H1 (cell line): ENCODE results near the gene MEX3B. TPM values are rescaled to one million over a fixed set of nuclear protein-coding genes. Genes with fewer than 3 reads are reported as not detected.

Experiments
- ZNF274 ChIP-seq: IDR thresholded peaks from 2 replicates; pipeline ENCODE4 v1.7.0; 2012; ENCODE audit warnings: low read length, borderline replicate concordance; ENCODE audit errors: extremely low read depth
- polyA plus RNA-seq, 7 experiments: library from polyadenylated mRNA; depleted of rRNA in 3 of 7; stranded (reverse) in 5 of 7; unstranded in 2 of 7; fragments of >200 nt in 5 of 7; fragments of 200-250 nt in 2 of 7; gene quantifications; 1 replicate in 5 of 7; 2 replicates in 1 of 7; 4 replicates in 1 of 7; pipeline versions ENCODE4 v1.2.1 to v1.2.3, GENCODE V29; 2011 to 2013; ENCODE audit warnings: missing spikeins in 2 of 7, mixed read lengths in 2 of 7
- total RNA-seq: library from RNA; stranded (reverse); fragmentation: NEBNext Ultra II Directional; extraction: Animal tissue kit (Norgen Biotek cat#: 25700); gene quantifications from 2 replicates; pipeline ENCODE4 v1.2.1, GENCODE V29; 2021

The MEX3B gene
- total and polyA plus RNA-seq, 2 of the 8 experiments (the other 6 are each of a cell fraction or from before 2014, with no cell fraction given), result 8.0 to 15.9 TPM

DNA sequence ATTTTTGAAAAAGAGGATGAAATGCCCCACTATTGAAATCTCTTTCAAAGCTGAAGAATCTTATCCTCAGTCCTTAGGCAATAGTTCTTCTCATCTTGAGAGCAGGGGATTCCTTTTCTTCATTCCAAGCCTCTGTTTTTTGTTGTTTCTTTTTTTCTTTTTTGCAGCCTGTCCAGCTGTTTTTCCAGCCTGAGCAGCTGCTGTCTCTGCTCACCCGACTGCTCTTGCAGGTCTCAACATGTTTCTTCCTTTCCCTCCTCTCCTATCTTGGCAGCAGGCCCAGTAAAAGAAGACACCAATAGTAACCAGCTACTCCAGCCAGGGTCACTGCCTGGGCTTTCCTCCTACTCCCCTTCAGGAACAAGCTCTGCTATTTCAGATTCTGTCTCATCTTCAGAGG is 23.8 kb downstream of the MEX3B start (continued):
- TF ChIP-seq ZNF274, result no peak
